MM.1S (cell line): Measurements from ENCODE around the gene PARD3.

Experiments
- DNase-seq: peaks from one replicate; pipeline ENCODE4 v3.0.0-alpha.2; 2015
- H2AFZ ChIP-seq: fragments of 300-600 bp; sonication (generic); 2 replicates; pipeline ENCODE4 v1.6.0; 2016; ENCODE audit warnings: antibody characterized with exemption, low read length
- H3F3A ChIP-seq: fragments of 300-600 bp; sonication (generic); 2 replicates; pipeline ENCODE4 v1.6.1; 2016; ENCODE audit warnings: mild to moderate bottlenecking, antibody characterized with exemption, low read length, moderate library complexity, mixed read lengths; ENCODE audit not compliant: insufficient read depth
- H3K27ac ChIP-seq: fragments of 300-600 bp; sonication (generic); 2 replicates; pipeline ENCODE4 v1.5.1; 2016; ENCODE audit warnings: mild to moderate bottlenecking, low read length
- H3K27me3 ChIP-seq: fragments of 300-600 bp; sonication (generic); replicated peaks from 2 replicates; pipeline ENCODE4 v1.6.0; 2016; ENCODE audit warnings: low read length; ENCODE audit not compliant: insufficient read depth
- H3K36me3 ChIP-seq: fragments of 300-600 bp; sonication (generic); replicated peaks from 2 replicates; pipeline ENCODE4 v1.6.1; 2016; ENCODE audit warnings: mild to moderate bottlenecking, low read length, mixed read lengths; ENCODE audit not compliant: insufficient read depth
- H3K4me1 ChIP-seq: fragments of 300-600 bp; sonication (generic); 2 replicates; pipeline ENCODE4 v1.6.1; 2016; ENCODE audit warnings: low read length, mixed read lengths
- H3K4me2 ChIP-seq: fragments of 300-600 bp; sonication (generic); 2 replicates; pipeline ENCODE4 v1.6.0; 2016; ENCODE audit warnings: low read depth, low read length
- H3K4me3 ChIP-seq: fragments of 300-600 bp; sonication (generic); 2 replicates; pipeline ENCODE4 v1.5.1; 2016; ENCODE audit warnings: low read length, mixed read lengths
- H3K79me2 ChIP-seq: fragments of 300-600 bp; sonication (generic); 2 replicates; pipeline ENCODE4 v1.6.1; 2016; ENCODE audit warnings: mixed run types, low read length, mixed read lengths
- H3K9ac ChIP-seq: fragments of 300-600 bp; sonication (generic); 2 replicates; pipeline ENCODE4 v1.6.1; 2016; ENCODE audit warnings: low read length, mixed read lengths
- H3K9me2 ChIP-seq: fragments of 300-600 bp; sonication (generic); replicated peaks from 2 replicates; pipeline ENCODE4 v1.6.1; 2016; ENCODE audit warnings: mild to moderate bottlenecking, low read length, mixed read lengths; ENCODE audit not compliant: insufficient read depth
- H3K9me3 ChIP-seq: fragments of 300-600 bp; sonication (generic); replicated peaks from 2 replicates; pipeline ENCODE4 v1.6.1; 2016; ENCODE audit warnings: mild to moderate bottlenecking, low read length, mixed read lengths; ENCODE audit not compliant: insufficient read depth
- H4K20me1 ChIP-seq: fragments of 300-600 bp; sonication (generic); 2 replicates; pipeline ENCODE4 v1.6.1; 2016; ENCODE audit warnings: mild to moderate bottlenecking, low read length, moderate library complexity, mixed read lengths; ENCODE audit not compliant: insufficient read depth
- CTCF ChIP-seq: fragments of 300-600 bp; sonication (generic); IDR thresholded peaks from 2 replicates; pipeline ENCODE4 v1.5.1; 2016; ENCODE audit warnings: antibody characterized with exemption, low read length, mixed read lengths
- EZH2 ChIP-seq: fragments of 300-600 bp; sonication (generic); optimal IDR thresholded peaks from 2 replicates; pipeline ENCODE3; 2017; ENCODE audit warnings: low read depth, mild to moderate bottlenecking, antibody characterized with exemption, low read length, mixed read lengths
- EZH2phosphoT487 ChIP-seq: fragments of 300-600 bp; sonication (generic); IDR thresholded peaks from 2 replicates; pipeline ENCODE4 v1.6.1; 2018; ENCODE audit warnings: antibody characterized with exemption, low read length

PARD3 gene

DNA sequence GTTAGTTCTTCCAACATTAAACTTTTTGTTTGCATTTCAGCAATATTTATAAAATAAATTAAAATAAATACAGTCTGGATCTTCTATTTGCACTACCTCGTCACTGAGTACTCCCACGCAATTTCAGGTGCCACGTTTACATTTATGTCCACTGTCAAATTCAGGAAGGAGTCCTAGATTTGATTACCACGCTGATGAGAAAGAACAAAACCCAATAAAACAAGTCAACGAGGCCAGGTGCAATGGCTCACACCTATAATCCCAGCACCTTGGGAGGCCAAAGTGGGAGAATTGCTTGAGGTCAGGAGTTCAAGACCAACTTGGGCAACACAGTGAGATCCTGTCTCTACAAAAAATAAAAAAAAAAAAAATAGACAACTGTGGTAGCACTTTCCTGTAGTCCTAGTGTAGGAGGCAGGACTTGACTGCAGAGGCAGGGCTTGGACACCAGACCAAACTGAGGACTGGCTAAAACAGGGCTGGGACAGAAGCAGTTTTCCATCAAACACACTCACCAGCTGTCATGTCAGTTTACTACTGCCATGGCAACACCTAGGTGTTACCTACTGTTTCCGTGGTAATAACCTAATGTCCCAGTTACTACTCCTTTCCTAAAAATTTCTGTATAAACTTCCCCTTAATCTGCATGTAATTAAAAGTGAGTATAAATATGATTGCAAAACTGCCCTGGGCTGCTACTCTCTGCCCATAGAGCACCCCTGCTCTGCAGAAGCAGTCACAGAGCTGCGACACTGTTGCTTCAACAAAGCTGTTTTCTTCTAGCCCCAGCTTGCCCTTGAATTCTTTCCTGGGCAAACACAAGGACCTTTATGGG is 341.7 kb downstream of the PARD3 start:
- TF ChIP-seq CTCF (no peak), EZH2phosphoT487 (no peak), EZH2 (no peak)
- Histone ChIP-seq H3K79me2 (no peaks in the 10 kb centered on the region), H3K9ac (no peak overlapping the region), H3K9me3 (no peaks in the 10 kb centered on the region), H3K4me3 (no peak overlapping the region), H4K20me1 (no peaks in the 10 kb centered on the region), H2AFZ (no peak overlapping the region), H3K27ac (no peak overlapping the region), H3F3A (no peaks in the 10 kb centered on the region), H3K36me3 (no peaks in the 10 kb centered on the region), H3K4me1 (no peaks in the 10 kb centered on the region), H3K27me3 (no peaks in the 10 kb centered on the region), H3K9me2 (no peaks in the 10 kb centered on the region), H3K4me2 (no peak overlapping the region)
- DNase-seq, result no peak

GRCh38 chr10:34470307-34470706 is 344.8 kb downstream of the PARD3 start:
- H3K9ac ChIP-seq, result no peak overlapping the region
- H4K20me1 ChIP-seq, result no peaks in the 10 kb centered on the region
- H3K4me3 ChIP-seq, result no peak overlapping the region
- H3F3A ChIP-seq, result no peaks in the 10 kb centered on the region
- no peak overlapping the region for H3K4me2 ChIP-seq
- no peaks in the 10 kb centered on the region for H3K4me1 ChIP-seq
- H3K9me3 ChIP-seq, result no peaks in the 10 kb centered on the region
- no peak overlapping the region for H2AFZ ChIP-seq
- H3K9me2 ChIP-seq, result no peaks in the 10 kb centered on the region
- H3K79me2 ChIP-seq, result no peaks in the 10 kb centered on the region
- H3K27me3 ChIP-seq, result no peaks in the 10 kb centered on the region
- H3K27ac ChIP-seq, result no peak overlapping the region
- DNase-seq, result no peak
- TF ChIP-seq EZH2phosphoT487 (no peak), EZH2 (no peak), CTCF (no peak)
- H3K36me3 ChIP-seq, result no peaks in the 10 kb centered on the region

DNA sequence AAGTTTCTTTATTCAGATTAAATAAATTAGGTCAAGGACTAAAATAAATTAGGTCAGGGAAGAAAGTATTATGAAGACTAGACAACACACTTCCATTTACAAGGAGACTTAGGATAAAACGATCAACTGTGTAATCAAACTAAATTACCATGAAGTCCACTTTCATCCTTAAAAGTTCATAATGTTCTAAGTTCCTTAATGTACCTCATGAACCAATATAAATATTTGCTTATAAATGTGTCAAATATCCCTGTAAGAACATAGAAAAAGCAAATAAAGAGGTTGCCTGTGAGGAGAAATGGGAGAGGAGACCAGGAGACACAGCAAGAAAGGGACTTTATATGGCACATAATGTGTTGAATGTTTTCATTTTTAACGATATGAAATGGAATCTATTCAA is 345.6 kb downstream of the PARD3 start:
- no peaks in the 10 kb centered on the region for H3K27me3 ChIP-seq
- H3K27ac ChIP-seq, result no peak overlapping the region
- H3K4me1 ChIP-seq, result no peaks in the 10 kb centered on the region
- no peaks in the 10 kb centered on the region for H3K9me2 ChIP-seq
- H3K9ac ChIP-seq, result no peak overlapping the region
- no peak overlapping the region for H2AFZ ChIP-seq
- H4K20me1 ChIP-seq, result no peaks in the 10 kb centered on the region
- no peaks in the 10 kb centered on the region for H3K79me2 ChIP-seq
- no peaks in the 10 kb centered on the region for H3K36me3 ChIP-seq
- no peak for DNase-seq
- H3K4me3 ChIP-seq, result no peak overlapping the region
- no peaks in the 10 kb centered on the region for H3F3A ChIP-seq
- H3K9me3 ChIP-seq, result no peaks in the 10 kb centered on the region
- H3K4me2 ChIP-seq, result no peak overlapping the region
- TF ChIP-seq EZH2phosphoT487 (no peak), CTCF (no peak), EZH2 (no peak)
